ENCODE results near the gene CSNK2A1.

Gene CSNK2A1

DNA sequence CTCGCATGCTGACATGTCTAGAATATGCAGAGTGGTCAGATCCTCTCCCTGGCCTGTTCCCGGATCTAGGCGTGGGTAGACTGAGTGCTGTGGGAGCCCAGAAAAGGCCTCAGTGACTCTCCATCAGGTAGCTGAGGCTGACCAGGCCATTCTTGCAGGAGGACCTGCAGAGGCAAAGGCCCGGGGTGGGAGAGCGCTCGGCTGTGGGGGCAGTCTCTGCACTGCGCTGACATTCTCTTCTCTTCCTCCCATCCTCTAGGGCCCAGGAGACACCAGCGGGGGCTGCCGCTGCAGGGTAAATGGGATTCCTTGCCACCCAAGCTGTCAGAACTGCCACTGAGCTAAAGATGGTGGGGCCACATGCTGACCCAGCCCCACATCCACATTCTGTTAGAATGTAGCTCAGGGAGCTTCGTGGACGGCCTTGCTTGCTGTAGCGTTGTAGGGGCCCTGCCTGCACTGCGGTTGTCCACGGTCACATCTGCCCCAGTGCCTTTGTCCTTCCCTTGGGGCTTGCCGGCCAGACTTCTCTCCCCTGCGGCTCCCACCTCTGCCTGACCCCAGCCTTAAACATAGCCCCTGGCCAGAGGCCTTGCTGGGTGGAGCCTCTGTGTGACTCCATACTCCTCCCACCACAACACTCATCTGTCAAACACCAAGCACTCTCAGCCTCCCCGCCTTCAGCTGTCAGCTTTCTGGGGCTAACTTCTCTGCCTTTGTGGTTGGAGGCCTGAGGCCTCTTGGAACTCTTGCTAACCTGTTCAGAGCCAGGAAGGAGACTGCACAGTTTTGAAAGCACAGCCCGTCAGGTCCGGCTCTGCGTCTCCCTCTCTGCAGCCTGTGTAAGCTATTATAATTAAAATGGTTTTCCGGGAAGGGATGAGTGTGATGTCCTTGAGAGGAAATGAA, 113.2 kb downstream of the CSNK2A1 start:
- no peak for DNase-seq (ENCODE audit: low spot score)

- no peak for DNase-seq (ENCODE audit: low spot score)
These were observed 114.9 kb downstream of the CSNK2A1 start for GRCh38 chr20:428658-429200.

GRCh38 chr20:427849-428657, 115.5 kb downstream of the CSNK2A1 start:
- no peak for DNase-seq (ENCODE audit: low spot score)

- no peak for DNase-seq (ENCODE audit: low spot score)
These were observed 116.2 kb downstream of the CSNK2A1 start for GRCh38 chr20:427401-427800.

DNA sequence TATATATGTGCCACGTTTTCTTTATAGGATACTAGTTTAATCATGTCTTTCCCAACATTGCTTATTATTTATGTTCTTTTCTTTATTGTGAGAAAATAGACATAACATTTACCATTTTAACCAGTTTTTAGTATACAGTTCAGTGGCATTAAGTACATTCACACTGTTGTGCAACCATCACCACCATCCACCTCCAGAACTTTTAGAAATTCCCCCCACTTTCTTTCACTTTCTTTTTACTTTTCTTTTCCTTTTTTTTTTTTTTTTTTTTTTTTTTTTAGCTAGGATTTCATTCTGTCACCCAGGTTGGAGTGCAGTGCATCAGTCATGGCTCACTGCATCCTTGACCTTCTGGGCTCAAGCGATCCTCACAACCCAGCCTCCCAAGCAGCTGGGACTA, 117.0 kb downstream of the CSNK2A1 start:
- DNase-seq (ENCODE audit: low spot score): no peak

Data from NAMALWA (cell line).